NCI-H1048 (cell line): ENCODE data around the gene FRMPD4.

ENCODE experiments used
- DNase-seq: peaks from one replicate; lab custom pipeline; 2025; lab: John Stamatoyannopoulos, UW

Gene FRMPD4

DNA sequence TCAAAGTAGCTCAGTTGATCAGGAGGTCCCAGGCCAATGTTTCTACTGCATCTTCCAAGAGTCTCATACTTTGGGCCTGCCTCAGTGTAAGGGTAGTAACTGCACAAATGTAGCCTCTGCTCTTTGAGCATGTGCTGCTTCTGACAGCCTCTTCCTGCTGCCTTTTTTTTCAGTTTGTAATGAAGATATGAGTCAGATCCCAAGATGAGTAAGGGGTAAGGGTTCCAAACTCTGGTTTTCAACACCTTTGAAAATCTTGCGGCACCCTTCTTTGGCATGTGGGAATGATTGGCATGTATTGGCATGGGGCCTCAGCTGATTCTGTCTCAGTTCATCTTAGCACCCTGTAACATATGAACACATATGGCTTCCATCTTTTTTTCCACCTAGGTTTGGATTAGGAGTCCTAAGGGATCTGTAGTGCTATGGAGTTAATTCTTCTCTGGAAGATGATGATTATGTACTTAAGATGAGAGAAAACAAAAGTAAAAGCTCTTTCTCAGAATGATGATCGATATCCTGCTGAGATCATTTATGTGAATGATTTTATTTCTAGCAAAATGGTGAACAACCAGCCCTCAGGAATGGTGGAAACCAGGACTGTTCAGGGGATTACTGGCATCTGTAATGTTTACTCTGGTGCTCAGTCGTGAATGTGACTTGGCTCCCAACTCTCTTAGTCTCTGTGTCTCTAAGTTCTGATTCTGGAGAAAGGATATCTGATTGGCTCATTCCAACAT, 534.3 kb downstream of the FRMPD4 start:
- DNase-seq, result no peak

DNA sequence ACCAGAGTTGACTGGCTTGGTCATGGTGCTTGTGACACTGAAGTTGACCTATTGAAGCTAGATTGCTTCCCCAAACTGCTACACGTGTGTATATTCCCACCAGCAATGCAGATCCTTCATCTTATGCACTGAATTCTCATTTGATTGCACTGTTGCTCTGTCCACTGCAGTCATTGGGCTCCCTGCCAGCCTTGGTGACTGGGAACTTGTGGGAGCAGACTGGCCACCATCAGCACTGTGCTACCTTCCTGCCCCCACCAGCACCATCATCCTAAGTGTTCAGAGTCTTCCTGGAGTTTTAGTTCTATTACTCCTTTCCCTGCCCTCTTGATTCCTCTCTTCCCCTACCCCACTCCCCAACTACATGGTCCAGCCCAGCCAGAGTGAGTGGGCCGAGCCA, 535.2 kb downstream of the FRMPD4 start:
- no peak for DNase-seq

DNA sequence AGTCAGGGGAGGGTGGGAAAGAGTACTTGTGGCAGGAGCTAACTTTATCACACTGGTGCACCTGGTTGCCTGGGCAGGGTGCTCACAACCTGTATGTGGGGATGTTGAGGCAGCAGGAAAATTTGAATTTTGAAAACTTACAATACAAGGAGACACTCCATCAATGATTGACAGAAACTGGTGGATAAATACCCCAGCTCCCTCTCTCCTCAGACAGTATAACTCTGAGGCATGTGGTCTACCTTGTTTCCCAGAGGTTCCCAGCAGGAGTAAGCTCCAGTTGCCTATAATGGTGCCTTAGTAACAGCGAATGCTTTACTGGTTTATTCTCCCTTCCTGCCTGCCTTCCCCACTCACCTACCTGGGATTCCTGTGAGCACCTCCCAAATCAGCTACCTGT, 541.2 kb downstream of the FRMPD4 start:
- no peak for DNase-seq

DNA sequence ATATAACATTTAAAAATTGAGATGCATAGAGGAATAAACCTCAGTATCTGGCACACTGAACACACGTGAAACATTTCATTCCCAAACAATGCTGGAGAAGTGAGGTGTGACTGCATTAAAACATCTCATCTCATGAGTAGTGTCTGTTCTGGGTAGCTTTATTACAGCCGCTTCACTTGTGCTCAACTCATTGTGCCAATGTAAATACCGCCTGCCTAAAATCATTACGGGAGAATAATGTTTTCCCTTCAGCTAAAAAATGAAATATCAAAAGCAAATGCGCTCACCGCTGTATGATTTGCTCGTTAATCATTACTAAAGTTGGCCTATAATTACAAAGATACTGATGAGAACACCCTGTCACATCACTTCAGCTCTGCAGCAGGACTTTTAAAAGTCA, 542.8 kb downstream of the FRMPD4 start:
- no peak for DNase-seq

DNA sequence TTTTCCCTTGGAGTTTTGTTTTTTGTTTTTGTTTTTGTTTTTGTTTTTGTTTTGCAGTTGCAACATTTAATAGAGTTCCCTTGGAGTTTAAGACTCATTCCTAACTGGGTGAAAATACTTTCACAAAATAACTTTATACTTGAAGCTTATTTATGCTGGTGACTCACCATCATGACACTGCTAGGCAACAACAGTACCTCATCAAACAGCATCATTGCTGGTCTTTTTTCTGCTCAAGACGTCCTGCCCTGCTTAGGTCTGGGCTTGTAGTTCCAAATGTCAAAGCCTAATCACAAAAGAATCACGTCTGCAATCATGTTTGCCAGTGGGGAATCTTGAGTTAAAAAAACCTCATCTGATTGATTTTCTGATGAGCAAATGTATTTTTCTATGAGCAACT, 547.3 kb downstream of the FRMPD4 start:
- no peak for DNase-seq

DNA sequence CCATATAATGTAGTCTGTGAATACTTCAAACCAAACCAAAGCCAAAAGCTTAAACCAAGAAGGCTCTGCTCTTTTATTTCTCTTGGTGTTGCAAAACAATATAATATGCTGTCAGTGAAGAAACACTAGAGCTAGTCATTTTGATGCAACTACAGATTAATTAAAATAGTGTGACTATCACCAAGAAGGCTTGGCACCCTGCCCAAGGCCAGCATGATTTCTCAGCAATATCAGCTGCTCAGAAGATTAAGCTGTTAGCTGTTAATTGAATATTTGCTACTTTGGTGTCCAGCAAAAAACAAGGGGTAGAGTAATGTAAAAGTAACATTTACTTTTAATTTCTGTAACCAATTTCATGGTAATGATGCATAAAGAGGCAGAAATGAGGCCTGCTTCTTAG, 548.1 kb downstream of the FRMPD4 start:
- no peak for DNase-seq

DNA sequence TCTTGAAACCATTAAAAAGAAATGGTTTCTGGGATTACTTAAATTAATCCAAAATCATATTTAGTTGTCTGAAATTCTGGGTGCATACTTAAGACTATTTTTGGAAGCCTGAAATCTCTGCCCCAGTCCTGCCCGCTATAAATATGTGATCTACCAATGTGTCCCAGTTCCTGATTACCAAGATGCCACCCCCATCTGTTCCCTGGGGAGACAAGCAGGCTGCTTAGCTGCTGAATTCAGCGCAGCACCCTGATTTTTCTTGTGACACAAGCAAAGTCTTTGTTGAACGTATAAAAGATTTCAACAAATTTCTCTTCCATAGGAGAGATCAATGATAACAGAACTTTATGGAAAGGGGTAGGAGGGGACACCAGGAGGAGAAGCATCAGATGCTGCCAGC, 552.4 kb downstream of the FRMPD4 start:
- DNase-seq, result no peak

DNA sequence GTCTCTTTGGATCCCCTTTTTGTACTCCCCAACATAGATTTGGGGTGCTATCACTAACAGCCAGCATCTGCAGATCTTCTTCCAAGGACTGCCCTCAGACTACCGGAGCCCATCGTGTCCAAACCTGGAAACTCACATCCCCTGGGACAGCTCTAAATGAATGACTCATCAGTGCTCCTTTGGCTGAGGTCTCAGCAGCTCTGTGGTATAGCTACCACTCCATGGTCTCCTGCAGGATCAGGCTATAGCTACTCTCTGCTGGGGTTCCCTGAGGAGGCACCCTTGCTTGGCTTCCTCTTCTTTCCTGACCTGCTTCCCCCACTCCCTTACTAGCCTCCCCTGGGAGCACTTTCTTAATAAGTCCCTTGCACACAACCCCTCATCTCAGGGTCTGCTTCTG, 555.5 kb downstream of the FRMPD4 start:
- no peak for DNase-seq

DNA sequence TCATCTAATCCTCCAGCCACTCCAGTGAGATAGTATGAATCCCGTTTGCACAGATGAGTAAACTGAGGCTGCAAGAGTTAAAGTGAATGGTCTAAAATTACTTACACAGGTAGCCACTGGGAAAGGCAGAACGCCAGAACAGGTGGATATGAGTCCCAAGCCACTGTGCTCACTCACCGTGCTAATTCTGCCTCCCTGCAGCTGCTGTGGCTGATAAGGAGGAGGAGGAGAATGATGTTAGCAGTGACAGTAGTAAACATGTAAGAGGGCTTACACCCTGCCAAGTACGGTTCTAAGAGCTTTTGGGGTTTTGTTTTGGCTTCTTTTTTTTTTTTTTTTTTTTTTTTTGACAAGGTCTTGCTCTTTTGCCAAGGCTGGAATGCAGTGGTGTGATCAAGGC, 562.5 kb downstream of the FRMPD4 start:
- no peak for DNase-seq

DNA sequence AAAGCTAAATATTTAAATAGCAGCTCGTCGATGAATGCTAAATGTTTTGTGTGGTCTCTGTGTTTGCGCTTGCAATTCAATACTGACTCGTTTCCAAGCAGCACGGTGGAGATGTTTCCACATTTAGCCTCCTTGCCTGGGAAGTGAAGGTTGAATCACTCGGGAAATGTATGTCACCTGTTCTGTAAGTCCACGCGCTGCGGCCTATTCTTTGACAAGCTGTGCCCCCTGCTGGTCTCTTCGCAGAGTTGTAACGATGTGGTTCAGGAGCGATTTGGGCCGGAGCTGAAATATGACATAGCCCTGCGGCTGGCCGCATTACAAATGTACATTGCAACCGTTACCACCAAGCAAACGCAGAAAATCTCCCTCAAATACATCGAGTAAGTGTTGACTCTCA, 563.4 kb downstream of the FRMPD4 start:
- DNase-seq, result peak; percentile 48

DNA sequence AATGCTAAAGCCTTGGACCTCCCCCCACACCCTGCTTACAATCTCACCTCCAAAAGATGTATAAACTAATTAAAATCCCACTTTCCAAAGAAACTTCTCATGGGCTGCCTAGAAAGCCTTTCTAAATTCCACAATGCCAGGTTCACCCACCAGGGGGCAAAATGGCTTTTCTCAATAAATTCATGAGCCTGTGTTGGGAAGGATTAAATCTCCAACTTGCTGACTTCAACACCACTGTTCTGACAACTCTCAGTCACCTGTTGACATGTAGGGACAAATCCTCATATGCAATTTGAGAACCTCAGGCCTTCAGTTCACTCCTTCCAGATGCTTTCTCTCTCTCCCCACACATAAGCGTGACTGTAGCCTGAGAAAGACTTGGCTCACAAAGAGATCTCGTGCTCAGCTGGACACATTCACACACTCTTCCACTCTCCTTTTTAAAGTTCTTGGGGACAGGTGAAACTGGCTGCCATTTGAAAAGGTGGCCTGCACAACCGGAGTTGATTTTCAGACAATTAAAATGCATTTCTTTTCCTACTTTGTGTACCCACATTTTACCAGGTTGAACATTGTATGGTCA, 564.3 kb downstream of the FRMPD4 start:
- no peak for DNase-seq

DNA sequence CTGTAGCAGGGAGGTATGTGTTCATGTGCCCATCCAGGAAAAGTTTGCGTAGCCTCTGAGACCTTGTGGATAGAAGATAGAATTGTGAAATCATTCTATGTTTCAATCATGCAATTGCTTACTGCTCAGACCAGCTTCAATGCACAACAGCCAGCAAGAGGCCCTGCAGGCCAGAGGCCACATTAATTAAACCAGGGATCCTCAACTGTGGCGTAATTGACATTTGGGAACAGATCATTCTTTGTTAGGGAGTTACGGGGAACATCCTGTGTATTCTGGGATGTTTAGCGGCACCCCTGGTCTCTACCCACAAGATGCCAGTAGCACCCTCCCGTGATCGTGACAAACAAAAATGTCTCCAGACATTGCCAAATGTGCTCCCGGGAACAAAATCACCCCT, 566.4 kb downstream of the FRMPD4 start:
- no peak for DNase-seq

DNA sequence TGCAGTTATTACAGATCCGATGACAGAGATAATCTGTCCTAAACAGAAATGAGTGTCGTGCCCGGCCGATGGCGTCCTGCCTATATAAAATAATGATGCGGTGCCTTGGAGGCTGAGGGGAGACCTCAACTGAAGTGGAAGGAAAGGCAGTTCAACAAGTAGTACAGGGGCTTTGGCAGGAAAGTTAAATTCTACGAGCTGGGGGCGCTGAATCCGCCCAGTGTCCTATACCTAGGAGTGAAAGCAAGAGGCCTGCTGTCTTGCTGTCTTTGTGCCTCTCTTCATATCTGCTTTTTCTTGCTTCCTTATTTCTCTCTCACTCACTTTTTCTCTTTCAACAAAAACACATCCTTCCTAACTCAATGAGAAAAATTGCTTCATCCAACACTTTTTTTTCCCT, 570.8 kb downstream of the FRMPD4 start:
- no peak for DNase-seq

DNA sequence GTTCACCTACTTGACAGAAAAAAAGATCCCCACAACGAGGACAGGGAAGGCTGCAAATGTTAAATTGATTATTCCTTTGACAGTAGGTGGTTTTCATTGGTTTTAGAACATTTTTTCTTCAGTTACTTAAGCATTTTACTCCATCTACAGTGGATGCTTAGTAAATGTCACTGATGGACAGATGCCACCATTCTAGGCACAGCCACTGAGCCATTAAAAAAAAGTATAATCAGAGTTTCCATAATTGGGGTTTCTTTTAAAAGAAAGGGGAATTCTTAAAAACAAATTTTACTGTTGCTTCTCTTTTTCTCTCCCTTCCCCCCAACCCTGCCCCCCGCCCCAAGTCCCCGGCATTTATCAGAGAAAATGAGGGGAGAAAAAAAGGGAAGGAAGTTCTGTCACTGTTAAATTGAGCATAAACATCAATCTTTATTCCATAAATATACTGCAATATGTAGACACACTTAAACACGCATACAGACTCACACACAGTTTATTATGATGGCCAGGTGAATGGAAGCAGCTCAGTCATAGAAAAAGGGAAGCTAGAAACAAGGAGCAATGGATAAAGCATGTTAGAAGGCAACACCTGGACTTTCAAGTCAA, 573.3 kb downstream of the FRMPD4 start:
- no peak for DNase-seq

DNA sequence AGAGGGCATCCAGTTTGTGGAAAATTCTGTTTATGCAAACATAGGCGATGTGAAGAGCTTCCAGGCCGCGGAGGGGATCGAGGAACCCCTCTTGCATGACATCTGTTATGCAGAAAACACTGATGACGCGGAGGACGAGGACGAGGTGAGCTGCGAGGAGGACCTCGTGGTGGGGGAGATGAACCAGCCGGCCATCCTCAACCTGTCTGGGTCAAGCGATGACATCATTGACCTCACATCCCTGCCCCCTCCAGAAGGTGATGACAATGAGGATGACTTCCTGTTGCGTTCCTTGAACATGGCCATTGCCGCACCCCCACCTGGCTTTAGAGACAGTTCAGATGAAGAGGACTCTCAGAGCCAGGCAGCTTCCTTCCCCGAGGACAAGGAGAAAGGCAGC, 578.3 kb downstream of the FRMPD4 start:
- no peak for DNase-seq

DNA sequence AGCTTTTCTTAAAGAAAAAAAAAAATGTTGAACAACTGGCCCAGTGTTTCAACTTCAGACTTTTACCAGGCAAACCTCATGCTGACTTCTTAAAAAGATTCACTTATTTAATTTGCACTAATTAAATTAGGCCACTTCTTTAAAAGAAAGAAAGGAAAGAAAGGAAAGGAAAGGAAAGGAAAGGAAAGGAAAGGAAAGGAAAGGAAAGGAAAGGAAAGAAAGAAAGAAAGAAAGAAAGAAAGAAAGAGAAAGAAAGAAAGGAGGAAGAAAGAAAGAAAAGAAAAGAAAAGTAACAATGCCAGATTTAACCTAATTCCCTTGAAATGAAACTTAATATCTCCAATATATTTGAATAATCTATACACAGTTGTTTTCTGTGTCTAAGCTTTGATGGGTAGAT, 581.6 kb downstream of the FRMPD4 start:
- DNase-seq, result no peak

DNA sequence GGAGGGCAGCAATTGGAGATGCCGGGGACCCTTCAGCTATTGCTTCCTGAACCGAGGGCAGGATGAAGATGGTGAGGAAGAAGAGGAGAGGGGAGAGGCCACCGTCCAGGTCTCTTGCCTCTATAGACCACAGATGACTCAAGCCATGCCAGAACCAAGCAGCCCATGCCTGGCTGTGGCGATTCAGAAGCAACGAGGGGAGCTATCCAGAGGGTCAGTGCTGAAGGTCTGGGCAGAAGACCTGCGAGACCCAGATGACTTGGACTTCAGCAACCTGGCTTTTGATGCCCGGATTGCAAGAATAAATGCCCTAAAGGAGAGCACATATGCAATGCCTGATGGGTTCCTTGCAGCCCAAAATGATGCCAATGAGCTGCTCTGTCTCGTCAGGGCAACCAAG, 582.8 kb downstream of the FRMPD4 start:
- DNase-seq, result no peak

DNA sequence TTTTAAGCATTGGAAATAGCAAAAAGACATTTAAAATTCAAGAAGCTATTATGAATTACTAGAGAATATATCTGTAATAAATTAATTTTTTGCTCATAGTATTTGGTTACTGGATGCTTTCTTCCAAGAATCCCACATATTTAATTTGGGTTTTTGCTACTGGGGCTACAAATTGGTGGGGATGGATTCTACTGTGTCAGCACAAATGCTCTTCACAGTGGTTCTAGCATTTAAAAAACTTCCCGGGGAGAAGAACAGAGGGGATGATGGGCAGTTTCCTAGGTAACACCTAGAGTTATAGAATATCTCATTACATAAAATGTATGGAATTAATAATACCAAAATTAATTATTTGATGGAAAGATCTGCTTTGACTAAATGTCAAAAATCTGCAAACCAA, 584.0 kb downstream of the FRMPD4 start:
- no peak for DNase-seq

DNA sequence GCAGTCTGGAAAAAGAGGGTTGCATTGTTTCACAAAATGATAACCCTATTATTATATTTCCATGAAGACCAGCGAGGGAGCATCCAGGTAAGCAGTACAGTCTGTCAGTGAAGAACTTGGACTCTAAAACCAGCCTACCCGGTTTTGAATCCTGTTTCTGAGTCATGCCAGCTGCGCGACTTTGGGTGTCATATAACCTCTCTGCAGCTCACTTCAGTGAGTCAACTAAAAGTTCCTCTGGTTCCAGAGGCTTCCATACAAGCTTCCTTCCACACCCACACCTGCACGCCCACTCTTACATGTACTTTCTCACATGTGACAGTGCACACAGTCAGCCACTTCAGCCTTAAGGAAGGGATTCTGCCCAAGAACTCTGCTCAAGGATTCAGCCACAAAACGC, 603.1 kb downstream of the FRMPD4 start:
- DNase-seq, result no peak

DNA sequence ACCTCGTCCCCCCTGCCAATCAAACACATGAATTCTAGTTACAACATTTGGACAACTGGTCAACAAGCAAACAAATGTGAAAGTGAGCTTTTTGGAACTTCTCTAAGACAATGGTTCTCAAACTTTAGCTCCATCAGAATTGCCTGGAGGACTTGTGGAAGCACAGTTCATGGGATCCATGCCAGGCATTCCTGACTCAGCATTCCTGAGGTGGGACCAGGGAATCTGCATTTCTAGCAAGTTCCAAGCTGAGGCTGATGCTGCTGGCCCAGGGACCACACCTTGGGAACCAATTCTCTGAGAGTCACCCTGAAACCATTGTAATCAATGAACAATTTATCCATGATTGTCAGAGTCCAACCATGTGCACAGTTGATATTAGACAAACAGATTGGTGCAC, 609.2 kb downstream of the FRMPD4 start:
- DNase-seq, result no peak

DNA sequence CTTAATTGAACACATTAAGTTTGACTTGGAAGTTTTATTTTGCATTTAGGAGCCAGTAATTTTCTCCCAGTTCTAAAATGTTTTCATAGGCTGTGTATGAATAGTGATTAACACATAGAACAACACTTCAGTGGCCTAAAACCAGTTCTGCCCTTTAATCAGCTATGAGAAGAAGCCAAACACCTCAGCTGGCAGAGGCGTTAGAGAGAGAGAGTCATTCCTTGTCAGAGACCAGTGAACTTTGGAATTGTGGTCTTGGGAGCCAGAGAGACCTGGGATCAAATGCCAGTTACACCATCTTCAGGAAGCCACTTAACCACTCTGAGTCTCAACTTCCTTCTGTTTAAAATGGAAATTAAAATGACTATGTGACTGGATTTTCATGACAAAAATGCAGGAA, 613.6 kb downstream of the FRMPD4 start:
- no peak for DNase-seq

DNA sequence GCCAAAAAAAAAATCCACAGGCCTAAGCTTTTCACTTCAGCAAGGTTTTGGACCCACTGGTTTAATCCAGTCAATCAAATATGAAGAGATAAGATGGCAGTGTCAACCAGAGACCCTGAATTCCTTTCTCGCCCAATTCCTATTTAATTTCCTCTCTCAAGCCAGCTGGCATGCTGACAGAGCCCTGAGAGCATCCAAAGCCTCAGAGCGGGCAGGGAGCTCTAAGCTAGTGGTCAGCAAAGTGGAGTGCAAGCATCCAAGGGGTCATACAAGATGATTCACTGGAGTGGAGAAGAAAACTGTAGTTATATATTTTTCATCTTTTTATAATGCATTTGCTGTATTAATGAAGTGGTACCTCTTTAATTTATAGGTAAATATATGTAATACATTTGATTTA, 615.1 kb downstream of the FRMPD4 start:
- DNase-seq, result no peak

DNA sequence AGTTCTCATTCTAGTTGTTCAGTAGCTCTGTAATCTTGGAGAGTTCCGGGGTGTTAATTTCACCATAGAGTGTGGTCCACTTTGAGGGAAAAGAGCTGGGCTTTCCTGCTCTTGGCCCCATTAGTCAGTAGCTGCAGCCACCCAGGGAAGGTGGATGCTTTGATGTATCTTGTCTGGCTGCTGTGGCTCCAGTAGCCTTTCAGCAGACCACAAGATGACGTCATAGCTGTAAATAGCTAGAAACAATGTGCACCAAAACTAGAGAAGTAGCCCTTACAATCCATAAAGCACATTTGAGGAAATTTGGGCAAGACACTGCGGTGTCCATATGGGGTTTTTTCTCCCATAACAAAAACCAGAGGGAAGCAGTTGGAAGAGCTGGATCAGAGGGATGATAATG, 620.0 kb downstream of the FRMPD4 start:
- DNase-seq, result no peak

DNA sequence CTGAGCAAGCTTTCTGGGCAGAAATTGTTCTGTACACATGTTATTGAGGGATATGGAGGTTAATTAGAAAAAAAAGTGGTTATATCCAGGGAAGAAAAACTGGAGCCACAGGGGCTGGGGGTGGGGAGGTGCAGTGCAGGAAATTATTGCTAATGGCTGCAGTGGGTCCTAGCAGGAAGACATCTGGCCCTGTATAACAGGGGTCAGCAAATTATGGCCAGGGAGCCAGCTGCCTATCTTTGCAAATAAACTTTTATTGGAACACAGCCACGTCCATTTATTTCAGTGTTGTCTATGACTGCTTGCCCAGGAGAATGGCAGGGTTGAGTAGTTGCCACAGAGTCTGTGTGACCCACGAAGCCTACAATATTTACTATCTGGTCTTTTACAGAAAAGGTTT, 629.6 kb downstream of the FRMPD4 start:
- no peak for DNase-seq
